HG03575 (cell line): ENCODE data around the gene CSNK1G1.
"Not testable (repeated sequence)": the region's sequence is repeated elsewhere in the genome, so short reads cannot be mapped to it uniquely, and the experiment has no call there.

Experiments
- ATAC-seq: cut with Tn5 transposase; IDR thresholded peaks from one replicate; pipeline ENCODE4 v1.9.1; 2021; ENCODE audit not compliant: unreplicated experiment, insufficient number of reproducible peaks, low FRiP score; ENCODE audit errors: extremely low read depth

The CSNK1G1 gene

DNA sequence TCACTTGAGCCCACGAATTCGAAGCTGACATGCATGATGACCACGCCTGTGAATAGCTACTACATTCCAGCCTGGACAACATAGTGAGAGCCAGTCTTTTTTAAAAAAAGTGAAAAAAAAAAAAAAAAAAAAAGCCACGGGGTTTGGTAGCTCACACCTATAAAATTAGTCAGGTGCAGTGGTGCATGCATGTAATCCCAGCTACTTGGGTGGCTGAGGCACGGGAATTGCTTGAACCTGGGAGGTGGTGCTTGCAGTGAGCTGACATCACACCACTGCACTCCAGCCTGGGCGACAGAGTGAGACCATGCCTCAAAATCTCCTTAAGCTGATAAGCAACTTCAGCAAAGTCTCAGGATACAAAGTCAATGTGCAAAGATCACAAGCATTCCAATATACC lies 44.4 kb downstream of the CSNK1G1 start:
- ATAC-seq = no peak

DNA sequence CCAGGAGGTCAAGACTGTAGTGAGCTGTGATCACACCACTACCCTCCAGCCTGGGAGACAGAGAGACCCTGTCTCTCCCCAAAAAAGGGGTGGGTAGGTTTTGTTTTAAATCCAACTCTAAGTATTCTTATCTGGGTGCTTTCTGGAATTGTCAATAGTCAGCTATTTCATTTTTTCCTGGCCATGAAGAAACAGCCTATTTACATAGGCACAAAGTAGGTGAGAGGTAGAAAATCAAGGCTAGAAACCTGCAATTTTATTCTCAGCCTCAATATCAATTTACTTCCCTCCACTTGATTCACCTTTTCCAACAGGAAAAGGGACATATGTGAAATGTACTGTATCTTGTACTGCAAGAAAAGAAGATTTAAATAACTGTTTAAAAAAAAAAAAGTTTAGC lies 45.9 kb downstream of the CSNK1G1 start:
- no peak for ATAC-seq

DNA sequence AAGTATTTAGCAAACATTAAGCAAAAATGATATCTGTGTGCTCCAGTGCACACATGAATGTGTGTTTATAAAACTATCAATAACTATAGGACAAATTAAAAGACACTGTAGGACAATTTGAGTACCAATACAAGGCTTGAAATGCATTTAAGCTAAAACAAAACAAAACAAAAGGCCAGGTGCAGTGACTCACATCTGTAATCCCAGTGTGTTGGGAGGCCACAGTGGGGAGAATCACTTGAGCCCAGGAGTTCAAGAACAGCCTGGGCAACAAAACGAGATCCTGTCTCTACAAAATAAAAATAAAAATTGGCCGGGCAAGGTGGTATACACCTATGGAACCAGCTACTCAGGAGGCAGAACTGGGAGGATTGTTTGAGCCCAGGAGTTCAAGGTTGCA lies 50.7 kb downstream of the CSNK1G1 start:
- ATAC-seq = no peak

DNA sequence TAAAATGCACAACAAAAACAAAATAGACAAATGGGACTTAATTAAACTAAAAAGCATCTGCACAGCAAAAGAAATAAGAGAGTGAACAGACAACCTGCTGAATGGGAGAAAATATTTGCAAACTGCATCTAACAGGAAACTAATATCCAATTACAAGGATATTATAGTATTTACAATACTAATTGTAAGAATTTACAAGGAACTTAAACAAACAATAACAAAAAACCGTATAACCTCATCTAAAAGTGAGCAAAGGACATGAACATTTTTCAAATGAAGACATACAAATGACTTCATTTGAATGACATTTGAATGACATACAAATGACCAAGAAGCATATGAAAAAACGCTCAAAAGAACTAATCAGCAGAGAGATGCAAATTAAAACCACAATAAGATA lies 66.4 kb downstream of the CSNK1G1 start:
- no peak for ATAC-seq

DNA sequence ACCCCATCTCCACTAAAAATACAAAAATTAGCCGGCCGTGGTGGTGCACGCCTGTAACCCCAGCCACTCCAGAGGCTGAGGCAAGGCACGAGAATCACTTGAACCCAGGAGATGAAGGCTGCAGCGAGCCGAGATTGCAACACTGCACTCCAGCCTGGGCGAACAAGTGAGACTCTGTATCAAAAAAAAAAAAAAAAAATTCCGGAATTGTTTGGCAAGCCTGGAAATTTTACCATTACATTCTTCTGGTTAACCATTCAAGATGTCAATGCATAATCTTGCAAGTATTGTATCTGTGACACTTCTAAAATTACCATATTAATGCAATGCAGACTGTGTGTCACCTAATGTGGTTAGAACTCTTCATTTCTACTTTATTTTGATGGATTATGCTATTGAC lies 67.0 kb downstream of the CSNK1G1 start:
- ATAC-seq = no peak

DNA sequence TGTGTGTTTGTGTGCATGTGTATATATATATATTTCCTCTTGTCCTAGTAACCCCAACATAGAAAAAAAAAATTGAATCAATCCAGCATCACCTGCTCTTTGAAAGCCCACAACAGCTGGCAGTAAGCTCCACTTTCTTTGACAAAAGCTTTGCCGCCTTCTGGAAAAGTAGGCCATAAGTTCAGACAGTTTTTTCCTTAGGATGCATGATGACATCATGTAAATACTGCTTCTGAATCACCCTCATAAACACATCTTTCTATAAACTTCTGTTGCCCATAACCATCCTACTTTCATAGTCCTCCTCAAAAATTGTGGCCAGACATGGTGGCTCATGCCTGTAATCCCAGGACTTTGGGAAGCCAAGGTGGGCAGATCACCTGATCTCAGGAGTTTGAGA lies 67.4 kb downstream of the CSNK1G1 start:
- ATAC-seq = no peak

DNA sequence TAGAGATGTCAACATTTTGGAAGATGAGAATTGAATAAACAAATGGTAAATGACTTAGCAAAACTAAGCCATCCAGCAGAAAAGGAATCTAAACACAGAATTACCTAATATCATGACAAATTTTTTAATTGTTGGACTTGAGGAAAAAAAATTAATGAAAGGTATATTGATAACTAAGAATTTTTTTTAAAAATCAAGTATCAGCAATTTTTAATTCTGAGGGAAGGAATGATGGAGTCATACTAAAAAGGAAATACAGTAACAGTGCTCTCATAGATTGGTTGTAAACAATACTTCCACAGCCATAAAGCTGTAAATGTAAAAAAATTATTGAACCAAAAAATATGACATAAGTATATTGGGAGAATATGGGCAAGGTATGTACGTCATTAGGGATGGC lies 68.0 kb downstream of the CSNK1G1 start:
- no peak for ATAC-seq

DNA sequence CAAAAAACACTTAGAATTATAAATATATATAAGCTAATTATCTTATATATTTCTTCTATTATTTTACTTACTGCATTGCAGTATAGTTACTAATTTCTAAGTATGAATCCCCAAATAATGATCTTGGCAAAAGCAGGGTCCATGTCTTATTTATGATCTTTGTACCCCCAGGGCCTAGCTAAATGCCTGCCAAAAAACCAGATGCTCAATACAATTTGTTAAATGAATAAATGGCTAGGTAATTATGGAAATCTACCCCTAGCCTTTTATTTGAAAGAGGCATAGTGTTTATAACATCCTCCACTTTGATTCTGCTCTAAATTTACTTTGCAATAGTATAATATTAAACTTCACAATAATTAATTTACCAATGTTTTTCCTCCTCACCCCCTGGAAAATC lies 69.5 kb downstream of the CSNK1G1 start:
- ATAC-seq = no peak

DNA sequence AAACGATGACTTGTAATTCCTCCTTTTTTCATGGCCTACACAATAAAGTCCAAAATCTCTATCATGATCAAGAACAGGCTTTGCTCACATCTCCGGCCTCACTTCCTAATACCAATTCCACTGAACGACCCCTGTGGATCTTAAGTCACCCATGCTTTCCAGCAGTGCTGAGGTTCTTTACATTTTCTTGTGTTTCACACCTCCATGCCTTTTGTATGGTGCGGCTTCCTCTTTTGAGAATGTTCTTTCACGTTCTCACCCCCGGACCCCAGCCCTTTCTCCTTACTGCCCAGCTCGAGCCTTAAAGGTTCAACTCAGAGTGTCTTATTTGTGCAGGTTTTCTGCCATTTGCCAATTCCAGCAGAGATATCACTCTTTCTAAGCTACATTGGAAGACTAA lies 70.1 kb downstream of the CSNK1G1 start:
- no peak for ATAC-seq

DNA sequence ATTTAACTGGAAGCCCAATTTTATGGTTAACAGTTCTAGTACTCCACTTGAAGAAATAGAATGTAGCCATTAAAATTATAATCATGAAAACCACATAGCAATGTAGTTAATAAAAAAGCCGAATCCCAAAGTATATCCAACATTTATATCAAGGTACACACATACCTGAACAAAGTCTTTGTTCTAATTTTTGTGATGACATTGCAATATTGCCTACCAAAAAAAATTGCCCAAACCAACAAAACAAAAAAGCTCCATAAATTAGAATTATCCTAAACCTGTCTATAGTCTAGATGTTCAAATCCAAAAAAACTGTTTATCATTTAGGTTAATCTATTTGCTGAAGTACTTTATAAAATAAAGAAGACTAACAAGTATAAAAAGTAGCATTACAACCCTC lies 70.8 kb downstream of the CSNK1G1 start:
- no peak for ATAC-seq

DNA sequence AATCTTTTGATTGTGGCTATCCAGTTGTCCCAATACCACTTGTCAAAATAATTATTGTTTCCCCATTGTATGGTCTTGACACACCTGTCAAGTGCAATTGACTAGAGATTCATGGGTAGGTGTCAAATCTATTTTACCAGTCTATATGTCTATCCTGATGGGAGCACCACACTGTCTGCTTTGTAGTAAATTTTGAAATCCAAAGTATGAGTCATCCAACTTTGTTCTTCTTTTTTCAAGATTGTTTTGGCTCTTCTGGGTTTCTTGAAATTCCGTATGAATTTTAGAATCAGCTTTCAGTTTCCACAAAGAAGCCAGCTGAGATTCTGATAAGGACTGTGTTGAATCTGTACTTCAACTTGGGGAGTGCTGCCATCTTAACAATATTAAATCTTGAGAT lies 71.9 kb downstream of the CSNK1G1 start:
- ATAC-seq = no peak

DNA sequence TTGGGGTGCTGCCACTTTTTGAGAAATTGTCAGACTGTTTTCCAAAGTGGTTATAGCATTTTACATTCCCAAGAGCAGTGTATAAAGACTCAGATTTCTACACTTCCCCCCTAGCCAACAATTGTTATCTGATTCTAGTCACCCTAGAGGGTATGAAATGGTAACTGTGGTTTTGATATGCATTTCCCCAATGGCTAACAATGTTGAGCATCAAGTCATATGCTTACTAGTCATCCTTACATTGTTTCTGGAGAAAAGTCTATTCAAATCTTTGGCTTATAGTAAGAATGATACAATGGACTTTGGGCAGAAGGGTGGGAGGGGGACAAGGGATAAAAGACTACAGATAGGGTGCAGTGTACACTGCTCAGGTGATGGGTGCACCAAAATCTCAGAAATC lies 73.3 kb downstream of the CSNK1G1 start:
- no peak for ATAC-seq

DNA sequence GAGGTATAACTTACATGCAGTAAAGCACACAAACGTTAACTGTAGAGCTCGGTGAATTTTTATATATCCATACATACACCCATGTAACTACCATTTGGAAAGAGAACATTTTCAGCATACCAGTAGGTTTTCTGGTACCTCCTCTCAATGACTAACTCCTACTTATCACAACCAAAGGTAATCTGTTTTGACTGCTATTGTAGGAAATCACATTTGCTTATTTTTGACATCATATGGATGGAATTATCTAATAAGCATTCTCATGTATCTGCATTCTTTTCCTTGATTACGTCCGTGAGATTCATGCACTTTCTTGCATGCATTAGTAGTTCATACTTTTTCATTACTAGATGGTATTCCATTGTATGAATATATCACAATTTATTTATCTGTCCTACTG lies 76.8 kb downstream of the CSNK1G1 start:
- no peak for ATAC-seq

DNA sequence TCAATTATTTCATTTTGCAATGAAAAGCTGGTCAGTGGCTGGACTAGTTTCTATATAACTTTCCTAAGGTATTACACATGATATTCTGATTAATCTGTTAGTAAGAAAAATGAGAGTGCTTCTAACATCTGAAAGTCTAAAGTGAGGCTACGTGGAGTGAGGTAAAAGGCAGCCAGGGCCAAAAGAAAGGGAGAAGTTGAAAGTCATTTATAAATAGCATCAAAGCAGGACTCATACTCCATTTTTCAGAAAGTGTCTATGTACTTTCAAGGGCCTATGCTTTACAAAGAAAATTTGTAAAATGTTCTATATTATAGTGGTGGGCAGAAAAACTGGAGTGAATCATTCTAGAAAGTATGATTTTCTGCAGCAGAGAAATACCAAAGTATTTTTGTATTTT lies 80.0 kb downstream of the CSNK1G1 start:
- ATAC-seq = no peak

DNA sequence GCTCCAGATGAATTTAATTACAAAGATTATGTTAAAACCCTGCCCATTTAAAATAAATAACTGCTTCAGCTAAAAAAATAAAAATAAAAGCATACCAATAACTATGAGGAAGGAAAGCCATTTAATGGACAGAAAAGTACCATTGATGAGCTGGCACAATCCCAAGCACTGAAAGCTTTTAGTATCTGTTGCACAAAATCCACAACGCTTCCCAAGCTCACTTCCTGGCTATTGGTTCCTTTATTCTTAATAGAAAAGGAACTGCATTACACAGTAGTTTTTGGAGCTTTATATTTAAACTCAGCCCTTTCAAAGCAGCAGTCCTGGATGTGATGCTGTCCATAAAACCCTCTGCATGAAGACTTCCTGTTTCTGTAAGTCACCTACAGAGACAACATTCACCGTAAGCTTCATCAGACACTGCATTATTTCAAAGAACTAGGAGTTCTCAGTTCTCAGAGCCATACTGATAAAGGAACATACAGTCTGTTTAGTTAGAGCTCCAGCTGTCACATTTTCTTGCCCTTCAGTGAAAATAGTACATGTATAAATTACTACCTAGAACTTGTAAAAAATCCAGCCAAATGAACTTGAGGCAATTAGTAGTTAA lies 81.5 kb downstream of the CSNK1G1 start:
- no peak for ATAC-seq

DNA sequence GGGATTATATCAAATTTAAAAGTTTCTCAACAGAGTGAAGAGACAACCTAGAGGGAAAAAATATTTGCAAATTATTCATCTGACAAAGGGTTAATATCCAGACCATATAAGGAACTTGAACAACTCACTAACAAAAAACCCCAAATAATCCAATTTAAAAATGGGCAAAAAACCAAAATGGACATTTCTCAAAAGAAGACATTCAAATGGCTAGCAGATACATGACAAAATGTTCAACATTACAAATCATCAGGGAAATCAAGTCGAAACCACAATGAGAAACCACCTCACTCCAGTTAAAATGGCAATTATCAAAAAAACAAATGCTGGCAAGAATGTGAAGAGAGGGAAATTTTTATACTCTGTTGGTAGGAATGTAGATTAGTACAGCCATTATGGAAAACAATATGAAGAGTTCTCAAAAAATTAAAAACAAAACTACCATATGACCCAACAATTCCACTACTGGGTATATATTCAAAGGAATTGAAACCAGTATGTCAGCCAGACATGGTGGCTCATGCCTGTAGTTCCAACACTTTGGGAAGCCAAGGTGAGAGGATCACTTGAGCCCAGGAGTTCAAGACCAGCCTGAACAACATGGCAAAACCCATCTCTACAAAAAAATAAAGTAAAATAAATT lies 88.5 kb downstream of the CSNK1G1 start:
- ATAC-seq = no peak

DNA sequence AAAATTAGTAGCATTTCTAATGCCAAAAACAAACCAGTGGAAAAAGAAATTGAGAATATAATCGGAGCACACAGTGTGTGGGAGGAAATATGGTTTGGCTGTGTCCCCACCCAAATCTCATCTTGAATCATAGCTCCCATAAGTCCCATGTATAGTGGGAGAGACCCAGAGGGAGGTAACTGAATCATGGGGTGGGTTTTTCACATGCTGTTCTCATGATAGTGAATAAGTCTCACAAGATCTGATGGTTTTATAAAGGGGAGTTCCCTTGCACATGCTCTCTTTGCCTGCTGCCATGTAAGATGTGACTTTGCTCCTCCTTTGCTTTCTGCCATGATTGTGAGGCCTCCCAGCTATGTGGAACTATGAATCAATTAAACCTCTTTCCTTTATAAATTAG lies 90.8 kb downstream of the CSNK1G1 start:
- not testable (repeated sequence) for ATAC-seq

DNA sequence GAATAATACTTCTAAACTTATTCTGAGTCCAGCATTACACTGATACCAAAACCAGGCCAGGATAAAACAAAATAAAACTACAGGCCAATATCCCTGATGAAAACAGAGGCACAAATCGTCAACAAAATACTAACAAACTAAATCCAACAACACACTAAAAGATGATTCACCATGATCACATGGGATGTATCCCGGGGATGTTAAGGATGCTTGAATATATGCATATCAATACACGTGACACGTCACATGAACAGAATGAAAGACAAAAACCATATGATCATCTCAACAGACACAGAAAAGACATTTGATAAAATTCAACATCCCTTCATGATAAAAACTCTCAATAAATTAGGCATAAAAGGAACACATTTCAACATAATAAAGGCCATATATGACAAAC lies 91.5 kb downstream of the CSNK1G1 start:
- no peak for ATAC-seq

DNA sequence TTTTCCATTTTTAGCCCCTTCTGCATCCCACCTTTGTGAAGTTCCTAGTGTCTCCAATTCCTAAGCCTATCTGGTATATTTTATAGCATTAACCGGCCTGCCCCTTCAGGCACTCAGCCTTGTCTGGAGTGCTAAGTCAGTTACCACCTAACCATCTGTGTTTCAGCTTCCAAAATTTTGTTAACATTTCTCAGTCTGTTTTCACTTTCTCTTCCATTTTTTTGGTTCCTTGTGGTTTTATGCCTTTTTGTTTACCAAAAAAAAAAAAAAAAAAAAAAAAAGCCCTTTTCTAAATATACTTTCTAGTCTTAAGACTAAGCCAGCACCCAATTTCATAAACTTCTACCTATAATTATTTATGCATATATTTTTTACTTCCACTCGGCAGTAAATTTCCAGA lies 92.4 kb downstream of the CSNK1G1 start:
- ATAC-seq = no peak

DNA sequence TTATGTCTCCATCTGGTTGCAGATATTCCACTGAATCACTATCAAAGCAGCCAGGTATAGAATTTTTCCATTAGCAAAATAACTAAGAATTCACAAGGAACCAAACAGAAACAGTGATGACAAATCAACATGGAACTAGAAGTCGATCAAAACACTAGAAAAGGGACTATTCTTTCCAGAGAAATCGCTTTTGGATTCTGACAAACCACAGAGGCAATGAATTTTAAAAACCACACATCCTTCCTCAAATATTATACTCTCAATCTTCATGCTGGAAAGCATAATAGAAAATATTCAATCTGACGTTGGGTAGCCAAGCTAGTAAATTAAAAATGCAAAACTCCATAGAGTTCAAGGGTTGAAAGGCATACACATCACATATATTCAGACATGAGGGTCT lies 99.9 kb downstream of the CSNK1G1 start:
- no peak for ATAC-seq

DNA sequence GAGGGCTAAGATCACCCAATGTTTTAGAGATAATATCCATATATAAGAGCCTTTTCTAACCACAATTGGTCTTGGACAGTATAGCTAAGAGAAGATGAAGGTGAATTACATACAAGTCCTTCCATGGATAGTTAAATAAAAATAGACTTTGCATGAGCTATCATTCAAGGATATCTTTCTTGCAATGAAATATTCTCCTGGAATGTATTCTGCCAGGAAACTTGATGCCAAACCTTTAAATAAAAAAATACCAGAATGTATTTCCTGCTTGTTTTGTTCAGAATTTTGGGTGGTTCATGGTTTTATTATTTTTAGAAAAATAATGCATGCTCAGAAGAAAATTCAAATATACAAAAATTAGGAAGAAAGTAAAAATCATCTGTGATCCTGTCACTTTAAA lies 104.3 kb downstream of the CSNK1G1 start:
- ATAC-seq = no peak
